GM18519 (cell line): ENCODE results near the gene STAG1.
"Not testable (repeated sequence)": the region's sequence is repeated elsewhere in the genome, so short reads cannot be mapped to it uniquely, and the experiment has no call there.

ENCODE experiments used
- ATAC-seq: cut with Tn5 transposase; IDR thresholded peaks from one replicate; pipeline ENCODE4 v1.9.1; 2021; ENCODE audit warnings: mild to moderate bottlenecking, moderate library complexity; ENCODE audit not compliant: unreplicated experiment, low FRiP score

Gene STAG1

DNA sequence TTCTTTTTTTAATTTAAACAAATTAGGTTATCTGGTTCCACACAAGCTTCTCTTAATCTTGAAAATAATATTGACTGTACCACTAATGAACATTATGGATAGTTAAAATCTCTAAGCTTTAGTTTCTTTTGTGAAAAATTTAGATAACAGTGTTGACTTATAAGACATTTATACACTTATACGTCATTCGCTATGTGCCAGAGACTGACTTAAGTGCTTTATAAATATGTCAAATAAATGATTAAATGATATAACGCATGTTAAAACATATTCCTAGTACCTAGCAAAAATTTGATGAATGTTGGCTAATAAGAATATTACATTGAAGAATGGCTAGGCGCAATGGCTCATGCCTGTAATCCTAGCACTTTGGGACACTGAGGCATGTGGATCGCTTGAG lies 405.7 kb downstream of the STAG1 start:
- no peak for ATAC-seq

DNA sequence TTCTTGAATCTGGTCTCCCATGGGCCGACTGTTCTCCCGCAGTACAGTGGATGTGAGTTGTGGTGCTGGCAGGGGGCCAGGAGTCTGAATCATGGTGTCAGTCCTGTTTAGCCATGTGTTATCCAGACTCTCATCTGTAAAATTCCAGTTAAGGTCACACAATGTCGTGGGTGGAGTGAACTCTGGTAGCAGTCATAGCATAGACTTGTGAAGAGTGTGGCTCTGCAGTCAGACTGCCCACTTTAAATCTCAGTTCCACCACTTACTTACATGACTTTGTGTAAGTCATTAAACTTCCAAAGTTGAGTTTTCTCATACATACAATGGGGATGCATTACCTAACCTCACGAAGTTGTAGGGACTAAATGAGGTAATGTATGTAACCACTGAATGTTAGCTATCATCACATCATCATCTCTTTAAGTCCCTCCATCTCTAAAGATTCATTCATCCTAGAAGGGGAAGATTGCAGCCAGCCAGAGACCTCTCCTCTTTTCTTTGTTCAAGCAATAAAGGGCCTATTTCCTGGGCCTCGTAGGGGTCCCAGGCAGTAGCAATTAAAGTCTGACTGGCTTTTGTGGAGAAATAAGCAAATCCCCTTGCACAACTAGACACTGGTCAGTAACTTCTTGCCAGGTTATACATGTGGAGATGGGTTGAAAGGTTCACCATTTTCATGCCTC lies 408.2 kb downstream of the STAG1 start:
- no peak for ATAC-seq

DNA sequence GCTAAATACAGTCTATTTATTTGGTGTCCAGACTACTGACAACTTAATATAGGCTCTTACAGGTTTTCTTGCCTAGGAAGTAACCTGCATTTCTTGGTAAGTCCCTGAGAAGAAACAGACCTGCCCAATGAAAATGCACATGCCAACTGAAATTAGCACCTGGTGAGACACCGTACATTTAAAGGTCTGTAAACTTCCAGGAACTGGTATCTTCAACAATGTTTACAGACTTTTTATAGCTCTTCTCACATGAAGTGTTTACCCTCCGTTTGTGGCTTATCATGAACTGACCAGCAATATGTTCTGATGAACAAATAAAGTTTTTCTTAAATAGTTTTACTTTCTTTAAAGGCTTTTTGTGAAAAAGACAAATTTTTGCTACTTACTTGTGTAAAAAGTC lies 408.7 kb downstream of the STAG1 start:
- no peak for ATAC-seq

DNA sequence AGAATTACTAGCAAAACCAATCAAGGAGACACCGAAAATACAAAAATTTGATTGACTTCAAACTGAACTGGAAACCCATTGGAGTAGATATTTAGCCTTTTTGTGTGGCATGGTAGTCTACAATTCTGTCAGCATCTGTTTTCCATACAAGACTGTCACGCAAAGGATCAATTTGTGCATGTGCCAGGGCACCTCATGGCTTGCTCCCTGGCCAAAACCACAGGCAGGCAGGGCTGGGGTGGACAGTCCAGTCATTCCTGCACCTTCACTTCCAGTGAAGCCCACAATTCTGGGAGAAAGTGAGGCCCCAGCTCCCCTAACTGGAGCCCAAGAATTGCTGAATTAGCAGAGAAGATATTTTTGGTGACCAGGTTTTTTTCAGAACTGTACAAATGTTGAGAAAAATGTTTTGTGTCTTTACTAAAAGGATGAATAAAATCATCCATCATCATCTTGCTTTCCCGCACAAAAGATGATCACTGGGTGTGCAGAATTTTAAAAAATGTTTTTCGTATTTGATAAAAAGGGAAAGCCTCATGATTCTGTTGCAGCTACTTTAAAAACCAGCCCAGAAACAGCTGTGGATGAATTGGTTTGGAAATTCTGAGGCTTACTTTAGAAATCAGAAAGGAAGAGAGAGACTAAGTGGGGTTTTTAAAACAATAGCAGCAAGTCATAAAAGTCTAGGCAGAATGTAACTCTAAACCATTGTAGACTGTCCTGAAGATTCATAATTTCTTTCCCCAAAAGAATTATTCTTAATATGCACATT lies 415.7 kb downstream of the STAG1 start:
- no peak for ATAC-seq

DNA sequence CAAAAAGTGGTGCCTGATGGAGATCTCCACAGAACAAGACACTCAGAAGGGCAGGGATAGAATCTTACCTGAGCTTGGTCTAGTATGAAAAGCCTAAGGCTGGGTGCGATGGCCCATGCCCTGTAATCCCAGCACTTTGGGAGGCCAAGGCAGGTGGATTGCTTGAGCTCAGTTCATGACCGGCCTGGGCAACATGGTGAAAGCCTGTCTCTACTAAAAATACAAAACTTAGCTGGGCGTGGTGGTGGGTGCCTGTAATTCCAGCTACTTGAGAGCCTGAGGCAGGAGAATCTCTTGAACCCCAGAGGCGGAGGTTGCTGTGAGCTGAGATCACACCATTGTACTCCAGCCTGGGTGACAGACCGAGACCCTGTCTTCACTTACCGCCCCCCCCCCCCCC lies 417.5 kb downstream of the STAG1 start:
- not testable (repeated sequence) for ATAC-seq

DNA sequence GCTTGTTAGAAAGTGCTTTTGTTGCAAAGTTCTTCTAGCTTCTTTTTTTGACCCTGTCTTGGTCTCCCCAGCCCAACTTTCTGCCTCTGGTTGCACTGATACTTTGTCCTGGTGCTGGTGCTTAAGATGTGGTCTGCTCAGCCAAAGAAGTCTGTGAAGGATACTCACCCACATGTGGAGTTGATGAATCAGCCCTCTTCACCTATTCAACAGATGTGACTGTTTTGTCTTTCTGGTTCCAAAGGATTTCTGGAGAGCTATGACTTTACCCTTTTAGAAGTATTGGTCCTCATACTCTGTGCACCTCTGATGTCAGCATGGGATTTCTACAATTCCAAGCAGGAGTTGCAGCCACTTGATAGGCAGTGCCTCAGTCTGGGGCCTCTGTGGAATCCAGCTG lies 418.0 kb downstream of the STAG1 start:
- ATAC-seq: no peak

DNA sequence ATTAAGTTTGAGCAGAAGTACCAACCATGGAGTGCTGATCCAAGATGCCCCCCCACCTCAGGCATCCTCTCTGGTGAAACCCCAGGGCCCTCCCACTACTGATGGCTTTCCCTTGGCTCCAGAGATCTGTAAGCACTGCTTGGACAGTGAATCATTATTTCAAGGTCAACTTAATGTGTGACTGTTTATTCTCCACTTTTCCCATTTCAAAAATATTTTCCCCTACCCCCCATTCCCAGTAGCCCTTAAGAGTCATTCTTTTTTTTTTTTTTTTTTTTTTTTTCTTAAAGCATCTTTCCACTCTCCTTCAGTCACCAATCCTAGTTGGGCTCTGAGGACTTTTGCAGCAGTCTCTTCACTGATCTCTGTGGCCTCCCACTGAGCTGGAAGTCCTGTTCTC lies 419.4 kb downstream of the STAG1 start:
- no peak for ATAC-seq

DNA sequence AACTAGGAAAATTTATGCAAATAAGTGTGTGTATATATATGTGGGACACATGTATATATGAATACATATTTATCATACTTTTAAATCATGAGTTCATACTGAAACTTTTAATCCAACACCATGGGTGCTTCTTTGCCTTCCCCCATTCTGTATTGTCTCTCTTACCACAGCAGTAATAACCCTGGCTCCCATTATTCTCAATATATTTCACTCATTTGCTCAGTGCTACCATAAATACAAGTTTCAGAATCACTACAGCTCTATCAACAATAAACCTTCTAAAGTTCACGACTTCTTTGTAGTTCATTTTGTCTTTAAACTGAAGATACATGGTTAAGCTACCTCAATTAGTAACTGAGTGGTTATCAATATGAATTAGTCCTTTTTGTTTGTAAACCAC lies 419.9 kb downstream of the STAG1 start:
- ATAC-seq: no peak

DNA sequence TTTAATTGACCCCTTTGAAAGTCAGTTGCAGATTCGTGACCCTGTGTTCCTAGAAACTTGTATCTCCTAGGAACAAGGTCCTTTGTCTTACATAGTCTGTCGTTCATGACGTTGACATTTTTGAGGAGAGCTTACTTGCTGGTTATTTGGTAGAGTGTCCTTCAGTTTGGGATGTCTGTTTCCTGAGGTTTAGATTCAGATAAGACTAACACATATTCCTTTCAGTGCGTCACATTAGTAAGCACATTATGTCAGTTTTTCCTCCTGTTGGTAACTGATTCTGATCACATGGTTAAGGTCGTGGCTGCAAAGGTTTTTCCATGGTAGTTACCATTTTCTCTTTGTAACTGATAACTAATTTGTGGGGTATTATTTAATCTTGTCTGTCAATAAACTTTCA lies 421.3 kb downstream of the STAG1 start:
- no peak for ATAC-seq

DNA sequence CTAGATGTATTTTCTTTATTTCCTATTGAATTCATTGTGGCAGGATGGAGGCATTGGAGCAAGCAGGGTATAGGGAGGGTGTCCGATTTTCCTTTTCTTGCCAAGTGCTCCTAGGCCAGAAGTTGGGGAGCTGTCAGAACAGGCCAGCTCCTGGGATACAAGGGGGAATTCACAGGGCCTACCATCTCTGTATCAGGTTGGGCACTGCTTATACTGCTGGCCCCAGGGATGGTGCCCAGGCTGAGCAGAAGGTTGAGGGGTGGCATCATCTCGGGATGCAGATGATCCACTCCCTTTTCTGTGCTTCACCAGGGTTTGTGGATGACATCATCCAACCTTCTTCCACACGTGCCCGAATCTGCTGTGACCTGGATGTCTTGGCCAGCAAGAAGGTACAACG lies 422.6 kb downstream of the STAG1 start:
- no peak for ATAC-seq

DNA sequence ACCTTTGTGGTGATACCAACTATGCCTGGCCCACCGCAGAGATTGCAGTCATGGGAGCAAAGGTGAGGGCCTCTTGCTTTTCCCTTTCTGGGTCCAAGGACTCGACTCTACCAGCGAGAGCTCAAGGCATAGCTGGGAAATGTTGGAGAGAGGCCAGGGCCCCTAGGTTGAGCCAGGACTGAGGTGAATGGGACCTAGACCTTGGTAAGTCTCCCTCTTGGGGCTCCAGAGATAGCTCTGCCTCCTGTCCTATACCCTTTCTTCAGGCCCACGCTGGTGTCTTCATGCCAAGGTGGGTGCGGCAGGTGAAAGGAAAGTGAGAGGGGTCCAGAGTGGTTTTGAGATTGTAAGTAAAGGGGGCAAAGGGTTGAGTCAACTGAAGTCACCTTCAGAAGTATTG lies 424.5 kb downstream of the STAG1 start:
- no peak for ATAC-seq

DNA sequence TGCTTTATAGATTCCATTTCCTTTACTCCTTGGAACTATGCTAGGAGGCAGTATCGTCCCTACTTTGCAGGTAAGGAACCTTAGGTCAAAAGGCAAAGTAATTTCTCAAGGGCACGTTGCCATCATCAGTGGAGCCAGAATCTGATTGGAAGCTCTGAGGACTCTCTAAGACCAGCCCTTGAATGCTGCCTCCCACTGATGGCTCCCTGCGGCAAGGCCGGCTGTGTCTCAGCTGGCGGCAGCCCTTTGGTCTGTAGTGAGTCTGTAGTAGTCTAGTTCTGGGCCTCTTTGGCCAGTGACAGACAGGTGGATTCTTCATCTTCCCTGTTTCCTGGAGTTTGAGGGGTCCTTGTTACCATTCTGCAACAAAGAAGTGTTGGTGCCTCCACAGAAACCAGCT lies 425.9 kb downstream of the STAG1 start:
- ATAC-seq: no peak

DNA sequence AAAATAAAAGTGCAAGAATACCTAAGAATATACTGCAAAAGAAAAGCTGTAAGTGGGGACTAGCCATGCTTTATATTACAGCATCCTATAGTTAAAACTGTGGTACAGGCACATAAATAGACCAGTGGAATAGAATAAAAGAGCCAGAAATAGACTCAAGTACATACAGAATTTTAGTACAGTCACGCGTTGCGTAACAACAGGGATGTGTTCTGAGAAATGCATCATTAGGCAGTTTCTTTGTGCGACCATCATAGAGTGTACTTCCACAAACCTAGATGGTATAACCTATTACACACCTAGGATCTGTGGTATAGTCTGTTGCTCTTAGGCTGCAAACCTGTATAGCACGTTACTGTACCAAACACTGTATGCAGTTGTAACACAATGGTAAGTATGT lies 440.2 kb downstream of the STAG1 start:
- ATAC-seq: no peak

DNA sequence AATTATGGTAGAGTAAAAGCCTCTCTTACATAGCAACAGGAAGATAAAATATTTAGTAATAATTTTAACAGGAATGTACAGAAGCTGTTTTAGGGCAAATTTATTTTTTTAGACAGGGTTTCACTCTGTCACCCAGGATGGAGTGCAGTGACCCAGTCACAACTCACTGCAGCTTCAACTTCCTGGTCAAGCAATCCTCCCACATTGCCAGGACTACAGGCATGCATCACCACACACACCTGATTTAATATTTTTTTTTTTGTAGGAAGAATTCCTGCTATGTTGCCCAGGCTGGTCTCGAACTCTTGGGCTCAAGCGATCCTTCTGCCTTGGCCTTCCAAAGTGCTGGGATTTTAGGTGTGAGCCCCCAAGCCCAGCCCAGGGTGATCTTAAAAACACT lies 440.9 kb downstream of the STAG1 start:
- ATAC-seq: no peak

DNA sequence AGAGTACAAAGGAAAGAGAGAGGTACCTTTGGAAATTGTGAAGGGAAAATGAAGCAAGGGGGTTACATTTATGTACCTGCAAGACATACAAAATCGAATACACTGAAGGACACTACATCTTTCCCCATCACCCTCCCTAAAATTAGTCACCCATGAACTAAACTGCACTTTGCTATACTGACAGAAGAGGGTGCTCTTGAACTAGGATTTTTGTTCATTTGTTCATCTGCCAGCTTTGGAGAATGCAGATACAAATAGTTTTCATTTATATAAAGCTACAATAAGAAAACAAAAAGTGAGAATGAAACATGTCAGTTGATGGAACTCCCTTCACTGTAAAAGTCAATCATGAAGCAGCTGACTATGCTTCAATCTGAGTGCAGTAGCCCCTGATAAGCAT lies 446.3 kb downstream of the STAG1 start:
- no peak for ATAC-seq

DNA sequence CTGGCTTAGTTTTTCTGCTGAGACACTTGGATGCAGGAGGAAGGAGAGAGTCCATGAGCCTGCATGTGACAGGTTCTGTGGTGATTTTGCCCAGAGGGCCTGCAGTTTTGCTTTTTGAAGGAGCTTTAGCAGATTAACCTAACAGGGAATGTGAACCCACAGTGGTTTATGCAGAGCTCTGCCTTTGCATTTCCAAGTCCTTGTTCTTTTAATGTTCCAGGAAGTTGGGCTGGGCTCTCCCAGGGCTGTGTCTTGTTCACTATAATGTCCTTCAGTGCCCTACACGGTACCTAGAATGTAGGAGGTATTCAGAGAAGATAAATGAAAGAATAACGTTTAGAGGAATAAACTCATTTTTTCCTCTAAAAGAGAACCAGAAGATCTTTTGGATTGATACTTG lies 451.7 kb downstream of the STAG1 start:
- ATAC-seq: no peak

DNA sequence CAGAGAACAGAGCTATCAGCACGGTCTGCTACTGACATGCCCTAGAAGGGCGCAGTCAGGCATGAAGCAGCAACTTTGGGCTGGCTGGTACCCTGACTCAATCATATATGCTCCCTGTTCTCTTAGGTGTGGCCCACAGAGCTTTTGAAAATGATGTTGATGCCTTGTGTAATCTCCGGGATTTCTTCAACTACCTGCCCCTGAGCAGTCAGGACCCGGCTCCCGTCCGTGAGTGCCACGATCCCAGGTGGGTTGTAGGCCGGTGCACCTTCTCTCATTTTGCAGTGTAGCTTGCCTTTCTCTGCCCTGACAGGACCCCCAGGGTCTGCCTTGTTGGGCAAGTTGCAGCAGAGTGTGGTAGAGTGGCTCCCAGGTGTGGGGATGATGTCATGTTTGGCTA lies 454.4 kb downstream of the STAG1 start:
- ATAC-seq: no peak

DNA sequence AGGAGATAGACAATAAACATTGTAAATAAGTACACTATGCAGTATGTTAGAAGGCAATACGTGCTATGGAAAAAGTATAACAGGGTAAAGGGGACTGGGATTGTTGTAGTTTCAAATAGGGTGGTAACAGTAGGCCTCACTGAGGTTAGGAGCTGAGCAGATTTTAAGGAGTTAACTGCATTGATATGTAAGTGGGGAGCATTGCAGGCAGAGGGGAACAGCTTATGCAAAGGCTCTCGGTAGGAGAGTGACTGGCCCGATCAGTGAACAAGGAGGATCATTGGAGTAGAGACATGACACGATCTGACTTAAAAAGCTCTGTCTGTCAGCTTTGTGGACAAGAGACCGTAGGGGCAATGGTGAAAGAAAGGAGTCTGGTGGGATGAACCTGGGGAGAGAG lies 455.2 kb downstream of the STAG1 start:
- ATAC-seq: no peak

DNA sequence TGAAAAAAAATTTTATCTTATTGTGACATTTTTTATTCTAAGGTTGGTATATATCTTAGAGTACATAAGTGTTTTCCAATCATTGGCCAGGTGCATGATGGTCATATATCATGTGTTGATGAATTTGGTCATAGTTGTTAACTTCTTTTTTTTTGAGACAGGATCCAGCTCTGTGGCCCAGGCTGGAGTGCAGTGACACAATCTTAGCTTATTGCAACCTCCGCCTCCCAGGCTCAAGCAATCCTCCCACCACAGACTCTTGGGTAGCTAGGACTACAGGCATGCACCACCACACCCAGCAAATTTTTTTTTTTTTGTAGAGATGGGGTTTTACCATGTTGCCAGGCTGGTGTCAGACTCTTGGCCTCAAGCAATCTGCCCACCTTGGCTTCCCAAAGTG lies 458.0 kb downstream of the STAG1 start:
- no peak for ATAC-seq

DNA sequence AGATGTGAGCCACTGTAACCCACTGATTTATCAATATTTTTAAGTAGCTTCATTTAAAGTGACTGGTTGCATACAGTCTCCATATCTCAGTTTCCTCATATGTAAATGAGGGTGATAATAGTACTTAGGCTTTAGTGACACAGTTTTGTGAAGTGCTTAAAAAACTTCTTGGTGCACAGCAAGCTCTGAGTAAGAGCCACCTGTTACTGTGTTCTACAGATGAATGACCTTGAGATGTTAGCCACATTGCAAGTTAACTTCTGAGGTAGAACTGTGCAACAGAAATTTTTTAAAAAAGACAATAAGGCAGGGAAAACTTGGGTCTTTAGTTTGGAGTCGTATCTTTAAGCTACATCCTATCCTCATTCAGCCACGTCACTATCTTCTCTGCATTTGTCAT lies 458.9 kb downstream of the STAG1 start:
- no peak for ATAC-seq

DNA sequence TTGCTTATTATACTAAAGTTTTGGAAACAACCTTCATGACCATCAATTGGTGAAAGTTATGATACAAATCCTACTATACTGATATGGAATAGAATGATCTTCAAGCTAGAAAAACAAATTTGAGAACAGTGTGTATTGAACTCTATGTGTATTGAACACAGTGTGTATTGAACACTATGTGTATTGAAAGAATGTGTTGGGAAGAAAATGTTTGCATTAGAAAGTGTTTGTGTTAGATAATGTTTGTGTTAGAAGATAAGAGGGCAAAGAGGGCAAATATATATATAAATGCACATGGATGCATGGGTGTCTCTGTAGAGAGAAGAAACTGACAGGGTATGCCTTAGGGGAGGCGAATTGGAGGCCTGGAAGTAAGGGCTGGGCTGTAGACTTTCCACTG lies 459.7 kb downstream of the STAG1 start:
- no peak for ATAC-seq

DNA sequence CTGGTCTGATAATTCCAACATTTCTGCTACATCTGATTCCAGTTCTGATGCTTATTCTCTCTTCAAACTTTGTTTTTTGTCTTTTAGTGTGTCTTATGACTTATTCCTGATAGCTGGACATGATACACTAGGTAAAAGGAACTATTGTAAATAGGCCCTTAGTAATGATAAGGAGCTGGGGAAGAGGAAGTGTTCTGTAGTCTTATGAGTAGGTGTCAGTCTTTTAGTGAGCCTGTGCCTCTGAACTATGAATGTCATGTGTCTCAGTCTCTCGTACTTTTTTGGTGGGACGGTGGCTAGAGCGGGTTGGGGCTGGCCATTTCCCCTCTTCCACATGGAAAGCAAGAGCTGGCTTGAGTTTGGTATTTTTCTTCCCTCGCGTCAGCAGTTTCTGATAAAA lies 460.9 kb downstream of the STAG1 start:
- no peak for ATAC-seq
